Sigmoid colon (tissue), 4 donors: ENCODE results near the gene ATG7.

Experiments used
- POLR2AphosphoS5 ChIP-seq, 4 donors: sonication (generic); formaldehyde crosslinking; IDR thresholded peaks; one replicate each; pipeline ENCODE4 v1.6.1; 2017; ENCODE audit warnings: antibody characterized with exemption in 4 of 4
- TF ChIP-seq, protein P1 (sequence below), 4 experiments: fragments of 450-650 bp in 3 of 4; fragments of 200-600 bp in 1 of 4; IDR thresholded peaks; one replicate each; pipeline ENCODE4 v1.5.1; 2016 to 2019; ENCODE audit warnings: antibody characterized with exemption in 4 of 4, mild to moderate bottlenecking in 3 of 4, moderate library complexity in 2 of 4

DNA sequence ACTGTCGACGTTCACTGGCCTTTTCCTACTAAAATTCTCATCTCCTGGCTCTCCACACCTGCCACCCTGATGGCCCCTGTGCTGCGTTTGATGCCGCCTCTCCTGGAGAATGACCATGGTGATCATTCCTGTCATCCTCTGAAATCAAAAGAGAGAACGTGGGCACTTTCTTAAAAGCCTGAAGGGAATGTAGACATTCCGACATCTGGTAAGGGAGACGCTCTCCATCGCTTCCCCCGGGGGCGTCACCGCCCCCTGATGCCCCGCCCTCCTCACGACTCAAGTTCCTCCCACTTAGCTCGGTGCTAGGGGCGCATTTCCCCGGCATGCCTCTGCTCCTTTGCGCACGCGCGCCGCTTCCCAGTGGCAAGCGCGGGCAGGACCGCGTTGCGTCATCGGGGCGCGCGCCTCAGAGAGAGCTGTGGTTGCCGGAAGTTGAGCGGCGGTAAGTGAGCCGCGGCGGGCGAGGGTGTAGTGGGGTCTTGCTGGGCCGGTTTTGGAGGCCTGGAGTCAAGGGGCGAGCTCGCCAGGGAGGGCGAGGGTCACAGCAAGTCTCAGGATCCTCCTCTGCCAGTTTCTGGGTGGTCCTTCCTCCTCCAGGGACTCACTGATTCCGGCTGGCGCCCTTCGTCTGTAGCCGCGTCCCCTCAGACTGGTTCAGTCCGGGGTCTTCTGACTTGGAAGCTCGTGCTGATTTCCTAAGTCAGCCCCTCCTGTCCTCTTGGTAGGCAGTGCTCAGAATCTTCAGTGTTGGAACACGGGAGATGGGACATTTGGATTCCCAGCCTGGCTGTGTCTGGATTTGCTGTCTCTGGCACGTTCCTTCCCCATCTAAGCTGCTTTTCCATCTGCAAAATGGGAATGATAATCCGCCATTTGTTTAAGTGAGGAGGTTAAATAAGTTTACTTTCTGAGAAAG, at the start of gene ATG7:
- TF ChIP-seq POLR2AphosphoS5 (IDR thresholded peaks at IDR 0.05), result peak; percentile 84 to 96 (median 94)
- TF ChIP-seq, protein P1, sequence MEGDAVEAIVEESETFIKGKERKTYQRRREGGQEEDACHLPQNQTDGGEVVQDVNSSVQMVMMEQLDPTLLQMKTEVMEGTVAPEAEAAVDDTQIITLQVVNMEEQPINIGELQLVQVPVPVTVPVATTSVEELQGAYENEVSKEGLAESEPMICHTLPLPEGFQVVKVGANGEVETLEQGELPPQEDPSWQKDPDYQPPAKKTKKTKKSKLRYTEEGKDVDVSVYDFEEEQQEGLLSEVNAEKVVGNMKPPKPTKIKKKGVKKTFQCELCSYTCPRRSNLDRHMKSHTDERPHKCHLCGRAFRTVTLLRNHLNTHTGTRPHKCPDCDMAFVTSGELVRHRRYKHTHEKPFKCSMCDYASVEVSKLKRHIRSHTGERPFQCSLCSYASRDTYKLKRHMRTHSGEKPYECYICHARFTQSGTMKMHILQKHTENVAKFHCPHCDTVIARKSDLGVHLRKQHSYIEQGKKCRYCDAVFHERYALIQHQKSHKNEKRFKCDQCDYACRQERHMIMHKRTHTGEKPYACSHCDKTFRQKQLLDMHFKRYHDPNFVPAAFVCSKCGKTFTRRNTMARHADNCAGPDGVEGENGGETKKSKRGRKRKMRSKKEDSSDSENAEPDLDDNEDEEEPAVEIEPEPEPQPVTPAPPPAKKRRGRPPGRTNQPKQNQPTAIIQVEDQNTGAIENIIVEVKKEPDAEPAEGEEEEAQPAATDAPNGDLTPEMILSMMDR (IDR thresholded peaks at IDR 0.05), result peak in 1 of 4 experiments; percentile 20
